ENCODE data around the gene BASP1. TPM values are rescaled to one million over a fixed set of nuclear protein-coding genes. Genes with fewer than 3 reads are reported as not detected.

Gene BASP1
- total and polyA plus RNA-seq, 2 experiments from 2014 or later, result 87.5 to 114 TPM

DNA sequence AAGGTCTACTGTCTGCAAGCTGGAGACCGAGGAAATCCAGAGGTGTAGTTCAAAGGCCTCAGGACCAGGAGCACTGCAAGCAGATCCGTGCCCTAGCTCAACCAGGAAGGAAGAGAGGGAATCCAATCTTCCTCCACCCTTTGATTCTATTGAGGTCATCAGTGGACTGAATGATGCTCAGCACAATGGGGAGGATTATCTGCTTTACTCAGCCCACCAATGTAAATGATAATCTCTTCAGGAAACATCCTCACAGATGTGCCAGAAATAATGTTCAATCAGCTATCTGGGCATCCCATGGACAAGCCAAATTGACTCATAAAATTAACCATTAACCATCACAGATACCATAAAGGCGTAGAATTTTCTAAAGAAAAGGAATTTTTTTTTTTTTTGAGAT is 92.0 kb downstream of the BASP1 start:
- Histone ChIP-seq H3K27me3 (ENCODE audit: insufficient read depth) (no peaks in the 10 kb centered on the region), H3K4me1 (ENCODE audit: insufficient read depth) (peaks cover 5% of the 10 kb centered on the region), H3K4me2 (no peak overlapping the region), H4K20me1 (replicated peaks; ENCODE audit: insufficient read depth) (no peaks in the 10 kb centered on the region), H3K9me2 (ENCODE audit: insufficient read depth) (0 out of 2 replicates have a peak, but pooled peaks cover 5% of the 10 kb centered on the region), H3K36me3 (ENCODE audit: insufficient read depth) (no peaks in the 10 kb centered on the region), H3K27ac (ENCODE audit: low read depth) (no peak overlapping the region), H3K4me3 (no peak overlapping the region), H3F3A (replicated peaks; ENCODE audit: low read depth) (no peaks in the 10 kb centered on the region), H3K79me2 (replicated peaks; ENCODE audit: insufficient read depth) (no peaks in the 10 kb centered on the region), H2AFZ (no peak overlapping the region)
- H3K36me3 Mint-ChIP-seq (ENCODE audit: low read depth), result no peaks in the 10 kb centered on the region
- peaks cover 9% of the 10 kb centered on the region; the same call in 2 of the 3 replicates for H3K4me1 Mint-ChIP-seq
- TF ChIP-seq, protein P1, sequence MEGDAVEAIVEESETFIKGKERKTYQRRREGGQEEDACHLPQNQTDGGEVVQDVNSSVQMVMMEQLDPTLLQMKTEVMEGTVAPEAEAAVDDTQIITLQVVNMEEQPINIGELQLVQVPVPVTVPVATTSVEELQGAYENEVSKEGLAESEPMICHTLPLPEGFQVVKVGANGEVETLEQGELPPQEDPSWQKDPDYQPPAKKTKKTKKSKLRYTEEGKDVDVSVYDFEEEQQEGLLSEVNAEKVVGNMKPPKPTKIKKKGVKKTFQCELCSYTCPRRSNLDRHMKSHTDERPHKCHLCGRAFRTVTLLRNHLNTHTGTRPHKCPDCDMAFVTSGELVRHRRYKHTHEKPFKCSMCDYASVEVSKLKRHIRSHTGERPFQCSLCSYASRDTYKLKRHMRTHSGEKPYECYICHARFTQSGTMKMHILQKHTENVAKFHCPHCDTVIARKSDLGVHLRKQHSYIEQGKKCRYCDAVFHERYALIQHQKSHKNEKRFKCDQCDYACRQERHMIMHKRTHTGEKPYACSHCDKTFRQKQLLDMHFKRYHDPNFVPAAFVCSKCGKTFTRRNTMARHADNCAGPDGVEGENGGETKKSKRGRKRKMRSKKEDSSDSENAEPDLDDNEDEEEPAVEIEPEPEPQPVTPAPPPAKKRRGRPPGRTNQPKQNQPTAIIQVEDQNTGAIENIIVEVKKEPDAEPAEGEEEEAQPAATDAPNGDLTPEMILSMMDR (conservative IDR thresholded peaks at IDR 0.05; ENCODE audit: low read depth in 2 of 2), result no peak
- no peak for TF ChIP-seq EZH2 (IDR thresholded peaks at IDR 0.05; ENCODE audit: low read depth, unreplicated experiment)
- TF ChIP-seq, protein P2, sequence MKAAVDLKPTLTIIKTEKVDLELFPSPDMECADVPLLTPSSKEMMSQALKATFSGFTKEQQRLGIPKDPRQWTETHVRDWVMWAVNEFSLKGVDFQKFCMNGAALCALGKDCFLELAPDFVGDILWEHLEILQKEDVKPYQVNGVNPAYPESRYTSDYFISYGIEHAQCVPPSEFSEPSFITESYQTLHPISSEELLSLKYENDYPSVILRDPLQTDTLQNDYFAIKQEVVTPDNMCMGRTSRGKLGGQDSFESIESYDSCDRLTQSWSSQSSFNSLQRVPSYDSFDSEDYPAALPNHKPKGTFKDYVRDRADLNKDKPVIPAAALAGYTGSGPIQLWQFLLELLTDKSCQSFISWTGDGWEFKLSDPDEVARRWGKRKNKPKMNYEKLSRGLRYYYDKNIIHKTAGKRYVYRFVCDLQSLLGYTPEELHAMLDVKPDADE (IDR thresholded peaks at IDR 0.05), result no peak
- no peak for TF ChIP-seq EZH2phosphoT487 (IDR thresholded peaks at IDR 0.05; ENCODE audit: unreplicated experiment)
- TF ChIP-seq NANOG (IDR thresholded peaks at IDR 0.05; ENCODE audit: borderline replicate concordance), result no peak
- no peak for TF ChIP-seq STAT1 (IDR thresholded peaks at IDR 0.05; ENCODE audit: unreplicated experiment)
- TF ChIP-seq, protein P3, sequence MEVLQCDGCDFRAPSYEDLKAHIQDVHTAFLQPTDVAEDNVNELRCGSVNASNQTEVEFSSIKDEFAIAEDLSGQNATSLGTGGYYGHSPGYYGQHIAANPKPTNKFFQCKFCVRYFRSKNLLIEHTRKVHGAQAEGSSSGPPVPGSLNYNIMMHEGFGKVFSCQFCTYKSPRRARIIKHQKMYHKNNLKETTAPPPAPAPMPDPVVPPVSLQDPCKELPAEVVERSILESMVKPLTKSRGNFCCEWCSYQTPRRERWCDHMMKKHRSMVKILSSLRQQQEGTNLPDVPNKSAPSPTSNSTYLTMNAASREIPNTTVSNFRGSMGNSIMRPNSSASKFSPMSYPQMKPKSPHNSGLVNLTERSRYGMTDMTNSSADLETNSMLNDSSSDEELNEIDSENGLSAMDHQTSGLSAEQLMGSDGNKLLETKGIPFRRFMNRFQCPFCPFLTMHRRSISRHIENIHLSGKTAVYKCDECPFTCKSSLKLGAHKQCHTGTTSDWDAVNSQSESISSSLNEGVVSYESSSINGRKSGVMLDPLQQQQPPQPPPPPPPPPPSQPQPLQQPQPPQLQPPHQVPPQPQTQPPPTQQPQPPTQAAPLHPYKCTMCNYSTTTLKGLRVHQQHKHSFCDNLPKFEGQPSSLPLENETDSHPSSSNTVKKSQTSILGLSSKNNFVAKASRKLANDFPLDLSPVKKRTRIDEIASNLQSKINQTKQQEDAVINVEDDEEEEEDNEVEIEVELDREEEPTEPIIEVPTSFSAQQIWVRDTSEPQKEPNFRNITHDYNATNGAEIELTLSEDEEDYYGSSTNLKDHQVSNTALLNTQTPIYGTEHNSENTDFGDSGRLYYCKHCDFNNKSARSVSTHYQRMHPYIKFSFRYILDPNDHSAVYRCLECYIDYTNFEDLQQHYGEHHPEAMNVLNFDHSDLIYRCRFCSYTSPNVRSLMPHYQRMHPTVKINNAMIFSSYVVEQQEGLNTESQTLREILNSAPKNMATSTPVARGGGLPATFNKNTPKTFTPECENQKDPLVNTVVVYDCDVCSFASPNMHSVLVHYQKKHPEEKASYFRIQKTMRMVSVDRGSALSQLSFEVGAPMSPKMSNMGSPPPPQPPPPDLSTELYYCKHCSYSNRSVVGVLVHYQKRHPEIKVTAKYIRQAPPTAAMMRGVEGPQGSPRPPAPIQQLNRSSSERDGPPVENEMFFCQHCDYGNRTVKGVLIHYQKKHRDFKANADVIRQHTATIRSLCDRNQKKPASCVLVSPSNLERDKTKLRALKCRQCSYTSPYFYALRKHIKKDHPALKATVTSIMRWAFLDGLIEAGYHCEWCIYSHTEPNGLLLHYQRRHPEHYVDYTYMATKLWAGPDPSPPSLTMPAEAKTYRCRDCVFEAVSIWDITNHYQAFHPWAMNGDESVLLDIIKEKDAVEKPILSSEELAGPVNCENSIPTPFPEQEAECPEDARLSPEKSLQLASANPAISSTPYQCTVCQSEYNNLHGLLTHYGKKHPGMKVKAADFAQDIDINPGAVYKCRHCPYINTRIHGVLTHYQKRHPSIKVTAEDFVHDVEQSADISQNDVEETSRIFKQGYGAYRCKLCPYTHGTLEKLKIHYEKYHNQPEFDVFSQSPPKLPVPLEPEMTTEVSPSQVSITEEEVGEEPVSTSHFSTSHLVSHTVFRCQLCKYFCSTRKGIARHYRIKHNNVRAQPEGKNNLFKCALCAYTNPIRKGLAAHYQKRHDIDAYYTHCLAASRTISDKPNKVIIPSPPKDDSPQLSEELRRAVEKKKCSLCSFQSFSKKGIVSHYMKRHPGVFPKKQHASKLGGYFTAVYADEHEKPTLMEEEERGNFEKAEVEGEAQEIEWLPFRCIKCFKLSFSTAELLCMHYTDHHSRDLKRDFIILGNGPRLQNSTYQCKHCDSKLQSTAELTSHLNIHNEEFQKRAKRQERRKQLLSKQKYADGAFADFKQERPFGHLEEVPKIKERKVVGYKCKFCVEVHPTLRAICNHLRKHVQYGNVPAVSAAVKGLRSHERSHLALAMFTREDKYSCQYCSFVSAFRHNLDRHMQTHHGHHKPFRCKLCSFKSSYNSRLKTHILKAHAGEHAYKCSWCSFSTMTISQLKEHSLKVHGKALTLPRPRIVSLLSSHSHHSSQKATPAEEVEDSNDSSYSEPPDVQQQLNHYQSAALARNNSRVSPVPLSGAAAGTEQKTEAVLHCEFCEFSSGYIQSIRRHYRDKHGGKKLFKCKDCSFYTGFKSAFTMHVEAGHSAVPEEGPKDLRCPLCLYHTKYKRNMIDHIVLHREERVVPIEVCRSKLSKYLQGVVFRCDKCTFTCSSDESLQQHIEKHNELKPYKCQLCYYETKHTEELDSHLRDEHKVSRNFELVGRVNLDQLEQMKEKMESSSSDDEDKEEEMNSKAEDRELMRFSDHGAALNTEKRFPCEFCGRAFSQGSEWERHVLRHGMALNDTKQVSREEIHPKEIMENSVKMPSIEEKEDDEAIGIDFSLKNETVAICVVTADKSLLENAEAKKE (CRISPR knock-in tag; IDR thresholded peaks at IDR 0.05), result no peak
- no peak for TF ChIP-seq CREB1 (CRISPR knock-in tag; IDR thresholded peaks at IDR 0.05; ENCODE audit: low read depth)
- TF ChIP-seq ZNF331 (CRISPR knock-in tag; IDR thresholded peaks at IDR 0.05; ENCODE audit: low read depth), result no peak
- TF ChIP-seq, protein P4, sequence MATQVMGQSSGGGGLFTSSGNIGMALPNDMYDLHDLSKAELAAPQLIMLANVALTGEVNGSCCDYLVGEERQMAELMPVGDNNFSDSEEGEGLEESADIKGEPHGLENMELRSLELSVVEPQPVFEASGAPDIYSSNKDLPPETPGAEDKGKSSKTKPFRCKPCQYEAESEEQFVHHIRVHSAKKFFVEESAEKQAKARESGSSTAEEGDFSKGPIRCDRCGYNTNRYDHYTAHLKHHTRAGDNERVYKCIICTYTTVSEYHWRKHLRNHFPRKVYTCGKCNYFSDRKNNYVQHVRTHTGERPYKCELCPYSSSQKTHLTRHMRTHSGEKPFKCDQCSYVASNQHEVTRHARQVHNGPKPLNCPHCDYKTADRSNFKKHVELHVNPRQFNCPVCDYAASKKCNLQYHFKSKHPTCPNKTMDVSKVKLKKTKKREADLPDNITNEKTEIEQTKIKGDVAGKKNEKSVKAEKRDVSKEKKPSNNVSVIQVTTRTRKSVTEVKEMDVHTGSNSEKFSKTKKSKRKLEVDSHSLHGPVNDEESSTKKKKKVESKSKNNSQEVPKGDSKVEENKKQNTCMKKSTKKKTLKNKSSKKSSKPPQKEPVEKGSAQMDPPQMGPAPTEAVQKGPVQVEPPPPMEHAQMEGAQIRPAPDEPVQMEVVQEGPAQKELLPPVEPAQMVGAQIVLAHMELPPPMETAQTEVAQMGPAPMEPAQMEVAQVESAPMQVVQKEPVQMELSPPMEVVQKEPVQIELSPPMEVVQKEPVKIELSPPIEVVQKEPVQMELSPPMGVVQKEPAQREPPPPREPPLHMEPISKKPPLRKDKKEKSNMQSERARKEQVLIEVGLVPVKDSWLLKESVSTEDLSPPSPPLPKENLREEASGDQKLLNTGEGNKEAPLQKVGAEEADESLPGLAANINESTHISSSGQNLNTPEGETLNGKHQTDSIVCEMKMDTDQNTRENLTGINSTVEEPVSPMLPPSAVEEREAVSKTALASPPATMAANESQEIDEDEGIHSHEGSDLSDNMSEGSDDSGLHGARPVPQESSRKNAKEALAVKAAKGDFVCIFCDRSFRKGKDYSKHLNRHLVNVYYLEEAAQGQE (IDR thresholded peaks at IDR 0.05; ENCODE audit: unreplicated experiment), result no peak
- no peak for TF ChIP-seq ZNF114 (CRISPR knock-in tag; IDR thresholded peaks at IDR 0.05)
- no peak for TF ChIP-seq JUNB (IDR thresholded peaks at IDR 0.05; ENCODE audit: unreplicated experiment)
- no peak for TF ChIP-seq POLR2AphosphoS5 (IDR thresholded peaks at IDR 0.05; ENCODE audit: low read depth)
- DNase-seq (ENCODE audit: low spot score) (no peak), ATAC-seq (no peak)
- no peak overlapping the region for H3K27ac Mint-ChIP-seq
- H3K4me3 Mint-ChIP-seq, result no peak overlapping the region
- peaks cover 2% of the 10 kb centered on the region; the same call in 1 of the 3 replicates for H3K9me3 Mint-ChIP-seq
- H3K27me3 Mint-ChIP-seq (ENCODE audit: insufficient read depth, low read depth, poor library complexity), result peaks cover 1% of the 10 kb centered on the region

Measured in GM23338 (cell line).